ENCODE results near the gene AQP6.

AQP6 gene

GRCh38 chr12:49971141-49971540, 1.6 kb upstream of the AQP6 start:
- no peak overlapping the region for H3K27ac Mint-ChIP-seq
- peaks cover 2% of the 10 kb centered on the region for H3K27me3 Mint-ChIP-seq
- no peak overlapping the region for H3K4me3 Mint-ChIP-seq
- no peaks in the 10 kb centered on the region for H3K36me3 Mint-ChIP-seq
- H3K9me3 Mint-ChIP-seq, result no peaks in the 10 kb centered on the region
- H3K4me1 Mint-ChIP-seq, result no peaks in the 10 kb centered on the region

- Mint-ChIP-seq H3K27me3 (no peaks in the 10 kb centered on the region), H3K4me1 (no peaks in the 10 kb centered on the region), H3K9me3 (no peaks in the 10 kb centered on the region), H3K27ac (no peak overlapping the region), H3K36me3 (no peaks in the 10 kb centered on the region), H3K4me3 (no peak overlapping the region)
Measured at GRCh38 chr12:49972129-49972528, 618 bp upstream of the AQP6 start.

- Mint-ChIP-seq H3K27me3 (no peaks in the 10 kb centered on the region), H3K9me3 (no peaks in the 10 kb centered on the region), H3K36me3 (no peaks in the 10 kb centered on the region), H3K27ac (no peak overlapping the region), H3K4me1 (no peaks in the 10 kb centered on the region), H3K4me3 (no peak overlapping the region)
Measured at GRCh38 chr12:49973361-49973830, 649 bp downstream of the AQP6 start.

- Mint-ChIP-seq H3K4me3 (no peak overlapping the region), H3K27ac (no peak overlapping the region), H3K4me1 (no peaks in the 10 kb centered on the region), H3K9me3 (no peaks in the 10 kb centered on the region), H3K27me3 (no peaks in the 10 kb centered on the region), H3K36me3 (no peaks in the 10 kb centered on the region)
Measured at GRCh38 chr12:49974231-49974675, 1.5 kb downstream of the AQP6 start.

GRCh38 chr12:49974677-49975317, 2.0 kb downstream of the AQP6 start:
- Mint-ChIP-seq H3K4me3 (no peak overlapping the region), H3K27me3 (no peaks in the 10 kb centered on the region), H3K27ac (no peak overlapping the region), H3K9me3 (no peaks in the 10 kb centered on the region), H3K36me3 (no peaks in the 10 kb centered on the region), H3K4me1 (no peaks in the 10 kb centered on the region)

- Mint-ChIP-seq H3K27ac (no peak overlapping the region), H3K9me3 (no peaks in the 10 kb centered on the region), H3K27me3 (no peaks in the 10 kb centered on the region), H3K4me1 (no peaks in the 10 kb centered on the region), H3K4me3 (no peak overlapping the region), H3K36me3 (no peaks in the 10 kb centered on the region)
Measured at GRCh38 chr12:49975318-49975761, 2.6 kb downstream of the AQP6 start.

- no peak overlapping the region for H3K4me3 Mint-ChIP-seq
- no peaks in the 10 kb centered on the region for H3K27me3 Mint-ChIP-seq
- no peaks in the 10 kb centered on the region for H3K4me1 Mint-ChIP-seq
- no peaks in the 10 kb centered on the region for H3K9me3 Mint-ChIP-seq
- H3K36me3 Mint-ChIP-seq, result no peaks in the 10 kb centered on the region
- no peak overlapping the region for H3K27ac Mint-ChIP-seq
Measured at GRCh38 chr12:49976557-49976956, 3.8 kb downstream of the AQP6 start.

GRCh38 chr12:49978125-49978524, 5.4 kb downstream of the AQP6 start:
- H3K27ac Mint-ChIP-seq, result no peak overlapping the region
- no peaks in the 10 kb centered on the region for H3K36me3 Mint-ChIP-seq
- H3K4me1 Mint-ChIP-seq, result no peaks in the 10 kb centered on the region
- H3K9me3 Mint-ChIP-seq, result no peaks in the 10 kb centered on the region
- H3K4me3 Mint-ChIP-seq, result no peak overlapping the region
- no peaks in the 10 kb centered on the region for H3K27me3 Mint-ChIP-seq

GRCh38 chr12:49979016-49979586, 6.4 kb downstream of the AQP6 start:
- Mint-ChIP-seq H3K36me3 (no peaks in the 10 kb centered on the region), H3K4me3 (no peak overlapping the region), H3K27ac (no peak overlapping the region), H3K4me1 (no peaks in the 10 kb centered on the region), H3K27me3 (no peaks in the 10 kb centered on the region), H3K9me3 (no peaks in the 10 kb centered on the region)

GRCh38 chr12:49979791-49980190, 7.0 kb downstream of the AQP6 start:
- H3K4me1 Mint-ChIP-seq, result no peaks in the 10 kb centered on the region
- no peak overlapping the region for H3K4me3 Mint-ChIP-seq
- no peak overlapping the region for H3K27ac Mint-ChIP-seq
- H3K27me3 Mint-ChIP-seq, result no peaks in the 10 kb centered on the region
- H3K9me3 Mint-ChIP-seq, result no peaks in the 10 kb centered on the region
- H3K36me3 Mint-ChIP-seq, result no peaks in the 10 kb centered on the region

GRCh38 chr12:49980501-49981349, 8.0 kb downstream of the AQP6 start:
- Mint-ChIP-seq H3K27ac (no peak overlapping the region), H3K4me1 (no peaks in the 10 kb centered on the region), H3K27me3 (no peaks in the 10 kb centered on the region), H3K4me3 (no peak overlapping the region), H3K36me3 (no peaks in the 10 kb centered on the region), H3K9me3 (no peaks in the 10 kb centered on the region)

- Mint-ChIP-seq H3K27me3 (no peaks in the 10 kb centered on the region), H3K36me3 (no peaks in the 10 kb centered on the region), H3K9me3 (no peaks in the 10 kb centered on the region), H3K4me3 (no peak overlapping the region), H3K4me1 (no peaks in the 10 kb centered on the region), H3K27ac (no peak overlapping the region)
Measured at GRCh38 chr12:49982246-49983087, 9.7 kb downstream of the AQP6 start.

- Mint-ChIP-seq H3K27ac (no peak overlapping the region), H3K27me3 (no peaks in the 10 kb centered on the region), H3K4me3 (no peak overlapping the region), H3K4me1 (no peaks in the 10 kb centered on the region), H3K9me3 (no peaks in the 10 kb centered on the region), H3K36me3 (no peaks in the 10 kb centered on the region)
Measured at GRCh38 chr12:49983892-49984291, 11.1 kb downstream of the AQP6 start.

- Mint-ChIP-seq H3K9me3 (no peaks in the 10 kb centered on the region), H3K27ac (no peak overlapping the region), H3K27me3 (no peaks in the 10 kb centered on the region), H3K36me3 (no peaks in the 10 kb centered on the region), H3K4me1 (no peaks in the 10 kb centered on the region), H3K4me3 (no peak overlapping the region)
Measured at GRCh38 chr12:49984476-49985359, 12.0 kb downstream of the AQP6 start.

All from activated naive CD4-positive, alpha-beta T cell treated with anti-CD3 and anti-CD28 coated beads, Interleukin-2, amount 50 U/mL, for 24 hours (primary cell).